MM.1S (cell line): Measurements from ENCODE around the gene GALNT12.

ENCODE experiments used
- DNase-seq: peaks from one replicate; pipeline ENCODE4 v3.0.0-alpha.2; 2015
- H2AFZ ChIP-seq: fragments of 300-600 bp; sonication (generic); 2 replicates; pipeline ENCODE4 v1.6.0; 2016; ENCODE audit warnings: antibody characterized with exemption, low read length
- H3F3A ChIP-seq: fragments of 300-600 bp; sonication (generic); 2 replicates; pipeline ENCODE4 v1.6.1; 2016; ENCODE audit warnings: mild to moderate bottlenecking, antibody characterized with exemption, low read length, moderate library complexity, mixed read lengths; ENCODE audit not compliant: insufficient read depth
- H3K27ac ChIP-seq: fragments of 300-600 bp; sonication (generic); 2 replicates; pipeline ENCODE4 v1.5.1; 2016; ENCODE audit warnings: mild to moderate bottlenecking, low read length
- H3K27me3 ChIP-seq: fragments of 300-600 bp; sonication (generic); replicated peaks from 2 replicates; pipeline ENCODE4 v1.6.0; 2016; ENCODE audit warnings: low read length; ENCODE audit not compliant: insufficient read depth
- H3K36me3 ChIP-seq: fragments of 300-600 bp; sonication (generic); replicated peaks from 2 replicates; pipeline ENCODE4 v1.6.1; 2016; ENCODE audit warnings: mild to moderate bottlenecking, low read length, mixed read lengths; ENCODE audit not compliant: insufficient read depth
- H3K4me1 ChIP-seq: fragments of 300-600 bp; sonication (generic); 2 replicates; pipeline ENCODE4 v1.6.1; 2016; ENCODE audit warnings: low read length, mixed read lengths
- H3K4me2 ChIP-seq: fragments of 300-600 bp; sonication (generic); 2 replicates; pipeline ENCODE4 v1.6.0; 2016; ENCODE audit warnings: low read depth, low read length
- H3K4me3 ChIP-seq: fragments of 300-600 bp; sonication (generic); 2 replicates; pipeline ENCODE4 v1.5.1; 2016; ENCODE audit warnings: low read length, mixed read lengths
- H3K79me2 ChIP-seq: fragments of 300-600 bp; sonication (generic); 2 replicates; pipeline ENCODE4 v1.6.1; 2016; ENCODE audit warnings: mixed run types, low read length, mixed read lengths
- H3K9ac ChIP-seq: fragments of 300-600 bp; sonication (generic); 2 replicates; pipeline ENCODE4 v1.6.1; 2016; ENCODE audit warnings: low read length, mixed read lengths
- H3K9me2 ChIP-seq: fragments of 300-600 bp; sonication (generic); replicated peaks from 2 replicates; pipeline ENCODE4 v1.6.1; 2016; ENCODE audit warnings: mild to moderate bottlenecking, low read length, mixed read lengths; ENCODE audit not compliant: insufficient read depth
- H3K9me3 ChIP-seq: fragments of 300-600 bp; sonication (generic); replicated peaks from 2 replicates; pipeline ENCODE4 v1.6.1; 2016; ENCODE audit warnings: mild to moderate bottlenecking, low read length, mixed read lengths; ENCODE audit not compliant: insufficient read depth
- H4K20me1 ChIP-seq: fragments of 300-600 bp; sonication (generic); 2 replicates; pipeline ENCODE4 v1.6.1; 2016; ENCODE audit warnings: mild to moderate bottlenecking, low read length, moderate library complexity, mixed read lengths; ENCODE audit not compliant: insufficient read depth
- EZH2 ChIP-seq: fragments of 300-600 bp; sonication (generic); optimal IDR thresholded peaks from 2 replicates; pipeline ENCODE3; 2017; ENCODE audit warnings: low read depth, mild to moderate bottlenecking, antibody characterized with exemption, low read length, mixed read lengths
- EZH2phosphoT487 ChIP-seq: fragments of 300-600 bp; sonication (generic); IDR thresholded peaks from 2 replicates; pipeline ENCODE4 v1.6.1; 2018; ENCODE audit warnings: antibody characterized with exemption, low read length
- TF ChIP-seq, protein P1 (sequence below): fragments of 300-600 bp; sonication (generic); IDR thresholded peaks from 2 replicates; pipeline ENCODE4 v1.5.1; 2016; ENCODE audit warnings: antibody characterized with exemption, low read length, mixed read lengths

The GALNT12 gene

DNA sequence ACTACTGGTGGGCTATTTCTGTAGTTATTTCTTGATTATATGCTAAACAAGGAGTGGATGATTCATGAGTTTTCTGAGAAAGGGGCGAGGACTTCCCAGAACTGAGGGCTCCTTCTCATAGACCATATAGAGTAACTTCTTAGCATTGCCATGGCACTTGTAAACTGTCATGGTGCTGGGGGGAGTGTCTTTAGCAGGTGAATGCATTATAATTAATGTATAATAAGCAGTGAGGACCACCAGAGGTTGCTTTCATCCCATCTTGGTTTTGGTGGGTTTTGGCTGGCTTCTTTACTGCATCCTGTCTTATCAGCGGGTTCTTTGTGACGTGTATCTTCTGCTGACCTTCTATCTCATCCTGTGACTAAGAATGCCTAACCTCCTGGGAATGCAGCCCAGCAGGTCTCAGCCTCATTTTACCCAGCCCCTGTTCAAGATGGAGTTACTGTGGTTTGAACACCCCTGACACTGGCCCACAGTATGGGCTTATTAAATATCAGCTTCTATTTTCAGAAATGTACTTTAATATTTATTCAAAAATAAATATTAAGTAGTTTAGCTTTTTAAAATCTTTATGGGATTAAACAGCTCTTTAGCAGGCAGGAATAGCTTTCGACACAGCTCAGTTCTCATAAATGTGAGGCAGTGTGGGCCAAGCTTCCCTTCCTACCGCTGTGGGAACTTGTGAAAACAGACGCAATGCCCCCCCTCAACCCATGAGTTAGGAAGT, 44.4 kb downstream of the GALNT12 start:
- H3F3A ChIP-seq: no peaks in the 10 kb centered on the region
- 0 out of 2 replicates have a peak, but pooled peaks cover 3% of the 10 kb centered on the region for H3K4me1 ChIP-seq
- H3K36me3 ChIP-seq: no peaks in the 10 kb centered on the region
- no peak for DNase-seq
- TF ChIP-seq EZH2: no peak
- no peak for TF ChIP-seq EZH2phosphoT487
- TF ChIP-seq, protein P1, sequence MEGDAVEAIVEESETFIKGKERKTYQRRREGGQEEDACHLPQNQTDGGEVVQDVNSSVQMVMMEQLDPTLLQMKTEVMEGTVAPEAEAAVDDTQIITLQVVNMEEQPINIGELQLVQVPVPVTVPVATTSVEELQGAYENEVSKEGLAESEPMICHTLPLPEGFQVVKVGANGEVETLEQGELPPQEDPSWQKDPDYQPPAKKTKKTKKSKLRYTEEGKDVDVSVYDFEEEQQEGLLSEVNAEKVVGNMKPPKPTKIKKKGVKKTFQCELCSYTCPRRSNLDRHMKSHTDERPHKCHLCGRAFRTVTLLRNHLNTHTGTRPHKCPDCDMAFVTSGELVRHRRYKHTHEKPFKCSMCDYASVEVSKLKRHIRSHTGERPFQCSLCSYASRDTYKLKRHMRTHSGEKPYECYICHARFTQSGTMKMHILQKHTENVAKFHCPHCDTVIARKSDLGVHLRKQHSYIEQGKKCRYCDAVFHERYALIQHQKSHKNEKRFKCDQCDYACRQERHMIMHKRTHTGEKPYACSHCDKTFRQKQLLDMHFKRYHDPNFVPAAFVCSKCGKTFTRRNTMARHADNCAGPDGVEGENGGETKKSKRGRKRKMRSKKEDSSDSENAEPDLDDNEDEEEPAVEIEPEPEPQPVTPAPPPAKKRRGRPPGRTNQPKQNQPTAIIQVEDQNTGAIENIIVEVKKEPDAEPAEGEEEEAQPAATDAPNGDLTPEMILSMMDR: no peak
- H2AFZ ChIP-seq: no peak overlapping the region
- H4K20me1 ChIP-seq: no peaks in the 10 kb centered on the region
- H3K27ac ChIP-seq: no peak overlapping the region
- no peak overlapping the region for H3K9ac ChIP-seq
- H3K79me2 ChIP-seq: no peaks in the 10 kb centered on the region
- H3K9me2 ChIP-seq: no peaks in the 10 kb centered on the region
- no peak overlapping the region for H3K4me2 ChIP-seq
- H3K9me3 ChIP-seq: no peaks in the 10 kb centered on the region
- no peak overlapping the region for H3K4me3 ChIP-seq
- H3K27me3 ChIP-seq: no peaks in the 10 kb centered on the region

GRCh38 chr9:98852460-98852734, 44.9 kb downstream of the GALNT12 start:
- TF ChIP-seq, protein P1: no peak
- Histone ChIP-seq H4K20me1 (no peaks in the 10 kb centered on the region), H3K4me3 (no peak overlapping the region), H3K4me1 (0 out of 2 replicates have a peak, but pooled peaks cover 3% of the 10 kb centered on the region), H3K27ac (no peak overlapping the region), H3F3A (no peaks in the 10 kb centered on the region), H3K36me3 (no peaks in the 10 kb centered on the region), H3K27me3 (no peaks in the 10 kb centered on the region), H3K9me2 (no peaks in the 10 kb centered on the region), H3K9me3 (no peaks in the 10 kb centered on the region), H3K4me2 (no peak overlapping the region), H2AFZ (no peak overlapping the region), H3K79me2 (no peaks in the 10 kb centered on the region), H3K9ac (no peak overlapping the region)
- DNase-seq: no peak

GRCh38 chr9:98852961-98853360, 45.5 kb downstream of the GALNT12 start:
- Histone ChIP-seq H3F3A (no peaks in the 10 kb centered on the region), H3K4me3 (no peak overlapping the region), H3K9ac (no peak overlapping the region)

More at GRCh38 chr9:98852961-98853360, 45.5 kb downstream of the GALNT12 start:
- TF ChIP-seq EZH2phosphoT487 (no peak), EZH2 (no peak)
- TF ChIP-seq, protein P1: no peak
- Histone ChIP-seq H3K4me2 (no peak overlapping the region), H4K20me1 (no peaks in the 10 kb centered on the region), H3K36me3 (no peaks in the 10 kb centered on the region), H3K27ac (no peak overlapping the region), H2AFZ (no peak overlapping the region), H3K4me1 (0 out of 2 replicates have a peak, but pooled peaks cover 3% of the 10 kb centered on the region), H3K9me2 (no peaks in the 10 kb centered on the region), H3K9me3 (no peaks in the 10 kb centered on the region), H3K79me2 (no peaks in the 10 kb centered on the region), H3K27me3 (no peaks in the 10 kb centered on the region)
- no peak for DNase-seq
